K562 (cell line): ENCODE measurements around the gene SUV39H2.

ENCODE experiments used
- CUX1 ChIP-seq: fragments of 200-800 bp; sonication (Bioruptor generic); IDR thresholded peaks from 2 replicates; pipeline ENCODE4 v1.6.1; 2016; ENCODE audit warnings: missing genetic modification characterization, missing compliant biosample characterization
- GABPA ChIP-seq: fragments of 200-800 bp; sonication (Bioruptor generic); conservative IDR thresholded peaks from 2 replicates; pipeline ENCODE4 v1.6.1; 2016; ENCODE audit warnings: low read depth, missing genetic modification characterization, missing compliant biosample characterization
- MLLT1 ChIP-seq, 2 experiments: fragments of 450-650 bp; IDR thresholded peaks; 2 replicates each; pipeline ENCODE4 v1.6.1; 2016
- RAD51 ChIP-seq: fragments of 450-650 bp; IDR thresholded peaks from 2 replicates; pipeline ENCODE4 v1.7.1; 2016; ENCODE audit warnings: low read depth, mild to moderate bottlenecking, borderline replicate concordance
- RBBP5 ChIP-seq: fragments of 200-600 bp; sonication (generic); IDR thresholded peaks from 2 replicates; pipeline ENCODE4 v1.6.1; 2012; ENCODE audit warnings: borderline replicate concordance, mild to moderate bottlenecking, low read length, control low read depth, inconsistent platforms; ENCODE audit not compliant: insufficient read depth, poor library complexity, severe bottlenecking
- SRF ChIP-seq, 2 experiments: fragments of 250-450, 450-650 bp in 1 of 2; sonication (Bioruptor Pico) in 1 of 2; sonication (generic) in 1 of 2; formaldehyde crosslinking; IDR thresholded peaks; 2 replicates each; pipeline versions ENCODE4 v1.5.0 to v1.5.1; 2020 to 2022; ENCODE audit warnings: mild to moderate bottlenecking in 1 of 2, missing genetic modification reagents in 1 of 2
- YY1 ChIP-seq, 3 experiments: IDR thresholded peaks; 2 replicates each; pipeline ENCODE4 v1.6.1; 2011; ENCODE audit warnings: low read length in 2 of 3, mild to moderate bottlenecking in 2 of 3, moderate library complexity in 2 of 3, borderline replicate concordance in 1 of 3, control low read depth in 1 of 3, low read depth in 1 of 3; ENCODE audit not compliant: insufficient read depth in 3 of 3, insufficient replicate concordance in 2 of 3, control insufficient read depth in 1 of 3, insufficient read length in 1 of 3; ENCODE audit errors: extremely low read depth in 1 of 3
- ZNF274 ChIP-seq: IDR thresholded peaks from 2 replicates; pipeline ENCODE4 v1.6.1; 2011; ENCODE audit warnings: low read depth, mild to moderate bottlenecking, low read length, moderate library complexity, borderline replicate concordance
- ZNF282 ChIP-seq: sonication (generic); formaldehyde crosslinking; IDR thresholded peaks from 2 replicates; pipeline ENCODE4 v1.8.1; 2023; ENCODE audit warnings: missing genetic modification reagents
- ZNF77 ChIP-seq: fragments of 250-450 bp; sonication (Bioruptor Pico); IDR thresholded peaks from 2 replicates; pipeline ENCODE4 v1.5.0; 2020
- TF ChIP-seq, protein P1 (sequence below): fragments of 450-650 bp; IDR thresholded peaks from 2 replicates; pipeline ENCODE4 v1.6.1; 2018; ENCODE audit not compliant: partially characterized antibody
- TF ChIP-seq, protein P2 (sequence below): fragments of 250-450 bp; sonication (Bioruptor Pico); IDR thresholded peaks from 2 replicates; pipeline ENCODE4 v1.4.0; 2020; ENCODE audit warnings: mild to moderate bottlenecking, moderate library complexity, borderline replicate concordance
- TF ChIP-seq, protein P3 (sequence below): fragments of 250-450 bp; sonication (Bioruptor Pico); IDR thresholded peaks from 2 replicates; pipeline ENCODE4 v1.5.0; 2021; ENCODE audit warnings: mild to moderate bottlenecking, borderline replicate concordance

DNA sequence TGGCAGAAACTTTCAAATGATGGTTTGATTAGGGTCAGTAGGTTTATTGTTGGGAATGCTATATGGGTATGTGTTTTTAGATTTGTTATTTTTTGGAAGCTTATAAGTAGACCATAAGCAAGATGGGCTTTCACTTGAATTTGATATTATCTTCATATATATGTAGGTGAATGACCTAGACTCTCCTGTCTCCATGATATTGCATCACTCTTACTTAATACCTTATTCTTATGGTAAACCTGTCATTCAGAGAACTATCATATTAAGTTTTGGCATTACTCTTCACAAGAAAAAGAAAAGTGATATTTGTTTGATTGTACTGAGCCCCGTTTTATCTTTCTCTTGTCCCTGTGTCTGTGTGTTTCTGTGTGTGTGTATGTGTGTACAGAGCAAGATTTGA is 23.2 kb upstream of the SUV39H2 start:
- TF ChIP-seq RBBP5 (no peak), ZNF77 (CRISPR knock-in tag) (no peak), CUX1 (no peak), ZNF274 (no peak), GABPA (no peak), YY1 (IDR thresholded peaks at IDR 0.05; ENCODE audit: borderline replicate concordance in 1 of 3, control insufficient read depth in 1 of 3, extremely low read depth in 1 of 3, insufficient read depth in 3 of 3, insufficient read length in 1 of 3, insufficient replicate concordance in 2 of 3, low read depth in 1 of 3, low read length in 2 of 3) (no peak), ZNF282 (no peak), MLLT1 (IDR thresholded peaks at IDR 0.05) (no peak), SRF (CRISPR knock-in tag; IDR thresholded peaks at IDR 0.05) (no peak), RAD51 (no peak)
- TF ChIP-seq, protein P1, sequence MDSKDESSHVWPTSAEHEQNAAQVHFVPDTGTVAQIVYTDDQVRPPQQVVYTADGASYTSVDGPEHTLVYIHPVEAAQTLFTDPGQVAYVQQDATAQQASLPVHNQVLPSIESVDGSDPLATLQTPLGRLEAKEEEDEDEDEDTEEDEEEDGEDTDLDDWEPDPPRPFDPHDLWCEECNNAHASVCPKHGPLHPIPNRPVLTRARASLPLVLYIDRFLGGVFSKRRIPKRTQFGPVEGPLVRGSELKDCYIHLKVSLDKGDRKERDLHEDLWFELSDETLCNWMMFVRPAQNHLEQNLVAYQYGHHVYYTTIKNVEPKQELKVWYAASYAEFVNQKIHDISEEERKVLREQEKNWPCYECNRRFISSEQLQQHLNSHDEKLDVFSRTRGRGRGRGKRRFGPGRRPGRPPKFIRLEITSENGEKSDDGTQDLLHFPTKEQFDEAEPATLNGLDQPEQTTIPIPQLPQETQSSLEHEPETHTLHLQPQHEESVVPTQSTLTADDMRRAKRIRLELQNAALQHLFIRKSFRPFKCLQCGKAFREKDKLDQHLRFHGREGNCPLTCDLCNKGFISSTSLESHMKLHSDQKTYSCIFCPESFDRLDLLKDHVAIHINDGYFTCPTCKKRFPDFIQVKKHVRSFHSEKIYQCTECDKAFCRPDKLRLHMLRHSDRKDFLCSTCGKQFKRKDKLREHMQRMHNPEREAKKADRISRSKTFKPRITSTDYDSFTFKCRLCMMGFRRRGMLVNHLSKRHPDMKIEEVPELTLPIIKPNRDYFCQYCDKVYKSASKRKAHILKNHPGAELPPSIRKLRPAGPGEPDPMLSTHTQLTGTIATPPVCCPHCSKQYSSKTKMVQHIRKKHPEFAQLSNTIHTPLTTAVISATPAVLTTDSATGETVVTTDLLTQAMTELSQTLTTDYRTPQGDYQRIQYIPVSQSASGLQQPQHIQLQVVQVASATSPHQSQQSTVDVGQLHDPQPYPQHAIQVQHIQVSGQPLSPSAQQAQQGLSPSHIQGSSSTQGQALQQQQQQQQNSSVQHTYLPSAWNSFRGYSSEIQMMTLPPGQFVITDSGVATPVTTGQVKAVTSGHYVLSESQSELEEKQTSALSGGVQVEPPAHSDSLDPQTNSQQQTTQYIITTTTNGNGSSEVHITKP = no peak
- TF ChIP-seq, protein P2, sequence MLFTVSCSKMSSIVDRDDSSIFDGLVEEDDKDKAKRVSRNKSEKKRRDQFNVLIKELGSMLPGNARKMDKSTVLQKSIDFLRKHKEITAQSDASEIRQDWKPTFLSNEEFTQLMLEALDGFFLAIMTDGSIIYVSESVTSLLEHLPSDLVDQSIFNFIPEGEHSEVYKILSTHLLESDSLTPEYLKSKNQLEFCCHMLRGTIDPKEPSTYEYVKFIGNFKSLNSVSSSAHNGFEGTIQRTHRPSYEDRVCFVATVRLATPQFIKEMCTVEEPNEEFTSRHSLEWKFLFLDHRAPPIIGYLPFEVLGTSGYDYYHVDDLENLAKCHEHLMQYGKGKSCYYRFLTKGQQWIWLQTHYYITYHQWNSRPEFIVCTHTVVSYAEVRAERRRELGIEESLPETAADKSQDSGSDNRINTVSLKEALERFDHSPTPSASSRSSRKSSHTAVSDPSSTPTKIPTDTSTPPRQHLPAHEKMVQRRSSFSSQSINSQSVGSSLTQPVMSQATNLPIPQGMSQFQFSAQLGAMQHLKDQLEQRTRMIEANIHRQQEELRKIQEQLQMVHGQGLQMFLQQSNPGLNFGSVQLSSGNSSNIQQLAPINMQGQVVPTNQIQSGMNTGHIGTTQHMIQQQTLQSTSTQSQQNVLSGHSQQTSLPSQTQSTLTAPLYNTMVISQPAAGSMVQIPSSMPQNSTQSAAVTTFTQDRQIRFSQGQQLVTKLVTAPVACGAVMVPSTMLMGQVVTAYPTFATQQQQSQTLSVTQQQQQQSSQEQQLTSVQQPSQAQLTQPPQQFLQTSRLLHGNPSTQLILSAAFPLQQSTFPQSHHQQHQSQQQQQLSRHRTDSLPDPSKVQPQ (CRISPR knock-in tag) = no peak
- TF ChIP-seq, protein P3, sequence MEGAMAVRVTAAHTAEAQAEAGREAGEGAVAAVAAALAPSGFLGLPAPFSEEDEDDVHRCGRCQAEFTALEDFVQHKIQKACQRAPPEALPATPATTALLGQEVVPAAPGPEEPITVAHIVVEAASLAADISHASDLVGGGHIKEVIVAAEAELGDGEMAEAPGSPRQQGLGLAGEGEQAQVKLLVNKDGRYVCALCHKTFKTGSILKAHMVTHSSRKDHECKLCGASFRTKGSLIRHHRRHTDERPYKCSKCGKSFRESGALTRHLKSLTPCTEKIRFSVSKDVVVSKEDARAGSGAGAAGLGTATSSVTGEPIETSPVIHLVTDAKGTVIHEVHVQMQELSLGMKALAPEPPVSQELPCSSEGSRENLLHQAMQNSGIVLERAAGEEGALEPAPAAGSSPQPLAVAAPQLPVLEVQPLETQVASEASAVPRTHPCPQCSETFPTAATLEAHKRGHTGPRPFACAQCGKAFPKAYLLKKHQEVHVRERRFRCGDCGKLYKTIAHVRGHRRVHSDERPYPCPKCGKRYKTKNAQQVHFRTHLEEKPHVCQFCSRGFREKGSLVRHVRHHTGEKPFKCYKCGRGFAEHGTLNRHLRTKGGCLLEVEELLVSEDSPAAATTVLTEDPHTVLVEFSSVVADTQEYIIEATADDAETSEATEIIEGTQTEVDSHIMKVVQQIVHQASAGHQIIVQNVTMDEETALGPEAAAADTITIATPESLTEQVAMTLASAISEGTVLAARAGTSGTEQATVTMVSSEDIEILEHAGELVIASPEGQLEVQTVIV = no peak
